Esophagus squamous epithelium (tissue), 5 donors: ENCODE measurements around the gene DGKB. TPM values are rescaled to one million over a fixed set of nuclear protein-coding genes. Genes with fewer than 3 reads are reported as not detected.

ENCODE experiments used
- DNase-seq: peaks from one replicate; lab custom pipeline; 2025; lab: John Stamatoyannopoulos, UW
- H3K27ac ChIP-seq, 4 donors: fragments of 200-600 bp; sonication (generic); one replicate each; pipeline ENCODE4 v1.5.1; 2016 to 2019; ENCODE audit warnings: mild to moderate bottlenecking in 1 of 4
- H3K27me3 ChIP-seq, 4 donors: fragments of 200-600 bp; sonication (generic); 1 replicate in 3 of 4; 2 replicates in 1 of 4; pipeline versions ENCODE4 v1.5.1 to v1.6.0; 2017 to 2021; ENCODE audit warnings: antibody characterized with exemption in 1 of 4
- H3K36me3 ChIP-seq, 3 donors: fragments of 200-600 bp; sonication (generic); one replicate each; pipeline ENCODE4 v1.5.1; 2016 to 2019
- H3K4me1 ChIP-seq, 3 donors: fragments of 200-600 bp; sonication (generic); one replicate each; pipeline ENCODE4 v1.5.1; 2017 to 2019
- H3K4me3 ChIP-seq, 4 donors: fragments of 200-600 bp; sonication (generic); 1 replicate in 3 of 4; 2 replicates in 1 of 4; pipeline ENCODE4 v1.5.1; 2016 to 2019; ENCODE audit warnings: mild to moderate bottlenecking in 2 of 4, moderate library complexity in 1 of 4
- H3K9me3 ChIP-seq, 3 donors: fragments of 200-600 bp; sonication (generic); one replicate each; pipeline ENCODE4 v1.5.1; 2016 to 2019
- POLR2A ChIP-seq, 4 donors: fragments of 450-650 bp; IDR thresholded peaks; one replicate each; pipeline ENCODE4 v1.6.1; 2017; ENCODE audit warnings: antibody characterized with exemption in 4 of 4, mild to moderate bottlenecking in 4 of 4, moderate library complexity in 3 of 4
- whole genome bisulfite sequencing, 2 donors: methylation state at CpG; one replicate each; pipeline ENCODE4 v1.1.5; 2018; 5-methylcytosine and 5-hydroxymethylcytosine counted together
- intact Hi-C: fragments of 100-400 bp; cut with DNase I; formaldehyde crosslinking; loops from one replicate; pipeline ENCODE4 v1.15.0; 2022
- total RNA-seq, 4 donors: library from RNA; depleted of rRNA; stranded (reverse); fragments of >200 nt; gene quantifications; one replicate each; pipeline ENCODE4 v1.1.0, GENCODE V29; 2016
- TF ChIP-seq, protein P1 (sequence below), 6 experiments: fragments of 450-650 bp in 4 of 6; fragments of 200-600 bp in 2 of 6; sonication (generic) in 2 of 6; IDR thresholded peaks; one replicate each; pipeline ENCODE4 v1.5.1; 2016 to 2019; ENCODE audit warnings: antibody characterized with exemption in 6 of 6, mild to moderate bottlenecking in 4 of 6, moderate library complexity in 4 of 6
- donor health status: DM: yes; HTN: yes; CAD: no.

Gene DGKB
- total RNA-seq, 4 donors from 2014 or later, result 0.09 to 1.1 (median 0.23) TPM; not detected in 1

DNA sequence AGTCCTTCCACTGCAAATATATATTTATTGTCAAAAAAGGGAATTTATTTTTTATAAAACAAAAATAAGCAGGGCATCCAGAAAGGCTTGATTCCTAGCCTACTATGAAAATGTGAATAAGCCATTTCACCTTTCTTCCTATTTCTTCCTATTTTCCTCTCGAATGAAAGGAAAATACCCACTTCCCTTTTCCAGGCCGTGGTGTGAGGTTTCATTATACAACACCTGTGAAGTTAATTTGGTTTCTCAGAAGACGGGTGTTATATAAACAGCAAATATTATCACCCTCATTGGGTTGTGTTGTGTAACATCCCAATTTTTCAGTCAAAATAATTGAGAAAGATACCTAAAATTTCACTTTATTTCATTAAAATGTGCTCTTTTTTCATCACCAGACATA, 214.3 kb downstream of the DGKB start:
- DNase-seq, result no peak
- H3K4me3 ChIP-seq, result no peak overlapping the region
- intact Hi-C loops, result no loop called here
- WGBS, 2 donors, result 39 to 43% methylated on average over 3 of the region's 3 CpGs
- H3K9me3 ChIP-seq, result no peaks in the 10 kb centered on the region
- TF ChIP-seq POLR2A (IDR thresholded peaks at IDR 0.05), result no peak
- TF ChIP-seq, protein P1, sequence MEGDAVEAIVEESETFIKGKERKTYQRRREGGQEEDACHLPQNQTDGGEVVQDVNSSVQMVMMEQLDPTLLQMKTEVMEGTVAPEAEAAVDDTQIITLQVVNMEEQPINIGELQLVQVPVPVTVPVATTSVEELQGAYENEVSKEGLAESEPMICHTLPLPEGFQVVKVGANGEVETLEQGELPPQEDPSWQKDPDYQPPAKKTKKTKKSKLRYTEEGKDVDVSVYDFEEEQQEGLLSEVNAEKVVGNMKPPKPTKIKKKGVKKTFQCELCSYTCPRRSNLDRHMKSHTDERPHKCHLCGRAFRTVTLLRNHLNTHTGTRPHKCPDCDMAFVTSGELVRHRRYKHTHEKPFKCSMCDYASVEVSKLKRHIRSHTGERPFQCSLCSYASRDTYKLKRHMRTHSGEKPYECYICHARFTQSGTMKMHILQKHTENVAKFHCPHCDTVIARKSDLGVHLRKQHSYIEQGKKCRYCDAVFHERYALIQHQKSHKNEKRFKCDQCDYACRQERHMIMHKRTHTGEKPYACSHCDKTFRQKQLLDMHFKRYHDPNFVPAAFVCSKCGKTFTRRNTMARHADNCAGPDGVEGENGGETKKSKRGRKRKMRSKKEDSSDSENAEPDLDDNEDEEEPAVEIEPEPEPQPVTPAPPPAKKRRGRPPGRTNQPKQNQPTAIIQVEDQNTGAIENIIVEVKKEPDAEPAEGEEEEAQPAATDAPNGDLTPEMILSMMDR (IDR thresholded peaks at IDR 0.05), result no peak
- no peak overlapping the region for H3K27ac ChIP-seq
- no peaks in the 10 kb centered on the region for H3K27me3 ChIP-seq
- H3K4me1 ChIP-seq, result no peaks in the 10 kb centered on the region
- H3K36me3 ChIP-seq, result no peaks in the 10 kb centered on the region

- H3K9me3 ChIP-seq, result no peaks in the 10 kb centered on the region
- no peak overlapping the region for H3K27ac ChIP-seq
- H3K27me3 ChIP-seq, result no peaks in the 10 kb centered on the region
- 10 to 23% methylated on average over 3 of the region's 3 CpGs for WGBS, 2 donors
- H3K4me1 ChIP-seq, result no peaks in the 10 kb centered on the region
- H3K4me3 ChIP-seq, result no peak overlapping the region
- intact Hi-C loops, result no loop called here
- H3K36me3 ChIP-seq, result no peaks in the 10 kb centered on the region
- TF ChIP-seq, protein P1 (IDR thresholded peaks at IDR 0.05), result no peak
- TF ChIP-seq POLR2A (IDR thresholded peaks at IDR 0.05), result no peak
- no peak for DNase-seq
Measured at GRCh38 chr7:14687777-14688176, 214.8 kb downstream of the DGKB start.

- WGBS, 2 donors, result 68 to 86% methylated on average over 3 of the region's 3 CpGs
- intact Hi-C loops, result no loop called here
- TF ChIP-seq, protein P1 (IDR thresholded peaks at IDR 0.05), result no peak
- TF ChIP-seq POLR2A (IDR thresholded peaks at IDR 0.05), result no peak
- Histone ChIP-seq H3K9me3 (no peaks in the 10 kb centered on the region), H3K36me3 (no peaks in the 10 kb centered on the region), H3K27ac (no peak overlapping the region), H3K4me1 (no peaks in the 10 kb centered on the region), H3K27me3 (no peaks in the 10 kb centered on the region), H3K4me3 (no peak overlapping the region)
- DNase-seq, result no peak
Measured at GRCh38 chr7:14687241-14687640, 215.3 kb downstream of the DGKB start.

GRCh38 chr7:14685167-14685566, 217.4 kb downstream of the DGKB start:
- Histone ChIP-seq H3K27me3 (no peaks in the 10 kb centered on the region), H3K36me3 (no peaks in the 10 kb centered on the region), H3K4me1 (no peaks in the 10 kb centered on the region), H3K27ac (no peak overlapping the region), H3K4me3 (no peak overlapping the region), H3K9me3 (no peaks in the 10 kb centered on the region)
- WGBS, 2 donors, result 46 to 68% methylated on average over 5 to 7 of the region's 7 CpGs
- intact Hi-C loops, result no loop called here
- no peak for DNase-seq
- TF ChIP-seq, protein P1 (IDR thresholded peaks at IDR 0.05), result no peak
- TF ChIP-seq POLR2A (IDR thresholded peaks at IDR 0.05), result no peak

- Histone ChIP-seq H3K36me3 (no peaks in the 10 kb centered on the region), H3K27ac (no peak overlapping the region), H3K27me3 (no peaks in the 10 kb centered on the region), H3K9me3 (no peaks in the 10 kb centered on the region), H3K4me3 (no peak overlapping the region), H3K4me1 (no peaks in the 10 kb centered on the region)
- TF ChIP-seq, protein P1 (IDR thresholded peaks at IDR 0.05), result no peak
- no peak for TF ChIP-seq POLR2A (IDR thresholded peaks at IDR 0.05)
- no peak for DNase-seq
- 86 to 89% methylated on average over 4 of the region's 4 CpGs for WGBS, 2 donors
- intact Hi-C loops, result no loop called here
Measured at GRCh38 chr7:14682910-14683465, 219.6 kb downstream of the DGKB start.
